Prostate gland (tissue), 2 donors: ENCODE results near the gene SAMHD1.

Source experiments
- POLR2AphosphoS5 ChIP-seq: sonication (generic); formaldehyde crosslinking; IDR thresholded peaks from one replicate; pipeline ENCODE4 v1.6.1; 2017; ENCODE audit warnings: antibody characterized with exemption
- TF ChIP-seq, protein P1 (sequence below), 4 experiments: fragments of 200-600 bp in 2 of 4; fragments of 450-650 bp in 2 of 4; sonication (generic) in 2 of 4; IDR thresholded peaks; 1 replicate in 3 of 4; 2 replicates in 1 of 4; pipeline ENCODE4 v1.5.1; 2016 to 2019; ENCODE audit warnings: antibody characterized with exemption in 4 of 4, mild to moderate bottlenecking in 2 of 4, moderate library complexity in 2 of 4

DNA sequence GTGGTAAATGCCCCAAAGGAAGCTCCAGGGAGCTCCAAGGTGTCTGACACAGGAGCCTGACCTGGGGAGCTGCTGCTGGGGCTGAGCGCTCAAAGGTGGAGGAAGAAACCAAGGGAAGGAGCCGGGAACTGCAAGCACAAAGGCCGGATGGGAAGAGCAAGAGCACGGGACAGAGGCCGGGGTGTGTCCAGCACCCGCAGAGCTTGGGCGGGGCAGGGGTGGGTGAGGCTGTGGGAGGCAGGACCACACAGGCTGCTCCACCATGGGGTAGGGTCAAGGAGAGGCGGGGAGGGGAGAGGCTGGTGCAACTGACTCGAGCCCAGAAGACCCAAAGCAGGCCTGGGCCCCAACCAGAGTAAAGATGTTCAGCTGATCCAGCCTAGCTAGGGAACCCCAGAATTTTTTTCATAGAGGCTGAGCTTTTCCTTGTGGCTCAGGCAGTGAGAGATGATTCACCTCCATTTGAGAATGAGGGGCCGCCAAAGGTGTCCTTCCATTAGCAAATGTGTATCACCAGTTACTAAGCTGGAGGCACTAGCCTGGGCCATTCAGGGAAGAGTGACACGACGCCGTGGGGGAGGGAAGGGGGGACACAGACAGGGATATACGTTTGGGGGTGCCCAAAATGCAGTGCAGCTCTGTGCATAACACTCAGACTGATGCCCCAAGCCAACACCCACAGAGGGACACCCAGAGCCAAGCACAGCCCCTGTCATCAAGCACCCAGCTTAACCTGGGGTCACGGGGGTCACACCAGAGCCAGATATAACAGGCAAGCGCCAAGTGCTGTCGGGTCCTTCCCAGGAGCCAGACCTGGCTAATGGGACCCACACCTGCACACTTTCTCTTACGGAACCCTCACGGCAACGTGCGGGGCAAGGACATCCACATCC is 96.9 kb downstream of the SAMHD1 start:
- TF ChIP-seq, protein P1, sequence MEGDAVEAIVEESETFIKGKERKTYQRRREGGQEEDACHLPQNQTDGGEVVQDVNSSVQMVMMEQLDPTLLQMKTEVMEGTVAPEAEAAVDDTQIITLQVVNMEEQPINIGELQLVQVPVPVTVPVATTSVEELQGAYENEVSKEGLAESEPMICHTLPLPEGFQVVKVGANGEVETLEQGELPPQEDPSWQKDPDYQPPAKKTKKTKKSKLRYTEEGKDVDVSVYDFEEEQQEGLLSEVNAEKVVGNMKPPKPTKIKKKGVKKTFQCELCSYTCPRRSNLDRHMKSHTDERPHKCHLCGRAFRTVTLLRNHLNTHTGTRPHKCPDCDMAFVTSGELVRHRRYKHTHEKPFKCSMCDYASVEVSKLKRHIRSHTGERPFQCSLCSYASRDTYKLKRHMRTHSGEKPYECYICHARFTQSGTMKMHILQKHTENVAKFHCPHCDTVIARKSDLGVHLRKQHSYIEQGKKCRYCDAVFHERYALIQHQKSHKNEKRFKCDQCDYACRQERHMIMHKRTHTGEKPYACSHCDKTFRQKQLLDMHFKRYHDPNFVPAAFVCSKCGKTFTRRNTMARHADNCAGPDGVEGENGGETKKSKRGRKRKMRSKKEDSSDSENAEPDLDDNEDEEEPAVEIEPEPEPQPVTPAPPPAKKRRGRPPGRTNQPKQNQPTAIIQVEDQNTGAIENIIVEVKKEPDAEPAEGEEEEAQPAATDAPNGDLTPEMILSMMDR (IDR thresholded peaks at IDR 0.05), result no peak
- TF ChIP-seq POLR2AphosphoS5, result no peak
